Measurements from ENCODE around the gene UQCRC1.

UQCRC1 gene

DNA sequence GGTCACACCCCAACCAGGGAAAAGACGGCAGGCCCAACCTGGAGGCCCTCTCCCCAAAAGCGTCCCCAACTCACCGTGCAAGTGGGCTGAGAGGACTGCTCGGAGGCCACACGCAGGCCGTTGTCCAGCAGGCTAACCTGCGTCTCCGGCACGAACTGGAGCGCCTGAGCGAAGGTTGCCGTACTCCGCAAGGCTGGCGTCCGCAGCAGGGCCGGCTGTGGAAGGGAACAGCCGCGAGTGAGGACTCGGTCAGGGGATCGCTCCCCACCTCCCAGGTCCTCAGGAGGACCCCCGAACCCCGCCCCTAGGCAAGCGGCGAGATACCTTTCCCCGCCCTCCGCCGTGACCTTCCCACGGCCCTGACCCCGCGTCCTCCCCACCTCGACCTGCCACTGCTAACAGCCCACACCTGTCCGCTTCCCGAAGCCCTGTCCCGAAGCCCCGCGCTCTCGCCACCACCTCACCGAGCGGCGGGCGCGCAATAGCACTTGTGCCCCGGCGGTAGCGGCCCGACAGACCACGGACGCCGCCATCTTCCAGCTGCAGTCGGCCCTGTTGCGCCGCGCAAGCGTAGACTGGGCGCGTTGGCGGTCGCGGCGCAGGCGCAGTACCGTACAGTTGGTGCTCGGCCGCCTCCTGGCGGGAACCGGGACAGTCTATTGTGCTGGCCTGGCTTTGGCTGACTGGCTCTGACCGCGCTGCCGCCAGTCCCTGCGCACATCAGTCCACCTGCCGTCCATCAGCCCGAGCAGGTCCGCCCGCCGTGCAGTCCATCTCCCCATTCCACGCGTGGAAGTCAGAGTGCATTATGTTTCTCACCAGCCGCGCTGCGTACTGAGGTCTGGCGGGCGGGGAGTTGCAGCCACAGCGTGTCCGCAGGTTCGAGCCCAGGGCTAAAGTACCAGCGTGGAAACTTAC, at the start of gene UQCRC1:
TSS of gene UQCRC1 (minus strand) at position 559 of the 918 bp plus-strand sequence. CDS start at position 533, 26 bp downstream.
- in situ Hi-C loops (cut with HindIII; ENCODE audit: low sequenced_read_pairs): no loop called here
- peak; percentile 92 for DNase-seq (ENCODE audit: low read depth, low spot score)
- TF ChIP-seq, protein P1, sequence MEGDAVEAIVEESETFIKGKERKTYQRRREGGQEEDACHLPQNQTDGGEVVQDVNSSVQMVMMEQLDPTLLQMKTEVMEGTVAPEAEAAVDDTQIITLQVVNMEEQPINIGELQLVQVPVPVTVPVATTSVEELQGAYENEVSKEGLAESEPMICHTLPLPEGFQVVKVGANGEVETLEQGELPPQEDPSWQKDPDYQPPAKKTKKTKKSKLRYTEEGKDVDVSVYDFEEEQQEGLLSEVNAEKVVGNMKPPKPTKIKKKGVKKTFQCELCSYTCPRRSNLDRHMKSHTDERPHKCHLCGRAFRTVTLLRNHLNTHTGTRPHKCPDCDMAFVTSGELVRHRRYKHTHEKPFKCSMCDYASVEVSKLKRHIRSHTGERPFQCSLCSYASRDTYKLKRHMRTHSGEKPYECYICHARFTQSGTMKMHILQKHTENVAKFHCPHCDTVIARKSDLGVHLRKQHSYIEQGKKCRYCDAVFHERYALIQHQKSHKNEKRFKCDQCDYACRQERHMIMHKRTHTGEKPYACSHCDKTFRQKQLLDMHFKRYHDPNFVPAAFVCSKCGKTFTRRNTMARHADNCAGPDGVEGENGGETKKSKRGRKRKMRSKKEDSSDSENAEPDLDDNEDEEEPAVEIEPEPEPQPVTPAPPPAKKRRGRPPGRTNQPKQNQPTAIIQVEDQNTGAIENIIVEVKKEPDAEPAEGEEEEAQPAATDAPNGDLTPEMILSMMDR (IDR thresholded peaks at IDR 0.05; ENCODE audit: low read depth, low read length): peak; percentile 79
- H3K4me3 ChIP-seq (ENCODE audit: low read depth, low read length): peak within 1 kb of the TSS; percentile 96

DNA sequence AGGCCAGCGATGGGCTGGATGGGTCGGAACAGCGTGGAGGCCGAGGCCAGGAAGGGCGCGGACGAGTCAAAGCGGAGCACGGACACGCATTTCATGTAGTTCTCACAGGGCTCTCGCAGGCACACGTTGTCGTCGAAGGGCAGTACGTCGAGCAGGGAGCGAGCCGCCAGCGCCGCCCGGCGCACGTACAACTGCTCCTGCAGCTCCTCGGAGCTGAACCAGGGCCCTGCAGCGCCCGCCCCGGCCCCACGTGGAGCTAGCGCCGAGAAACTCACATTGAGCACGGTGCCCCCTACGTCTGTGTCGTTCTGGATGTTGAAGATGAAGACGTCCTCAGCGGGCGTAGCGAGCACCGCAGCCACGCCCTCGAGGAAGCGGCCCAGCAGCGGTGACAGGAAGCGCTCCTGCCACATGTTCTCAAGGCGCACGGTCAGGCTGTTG, 47.4 kb upstream of the UQCRC1 start:
- TF ChIP-seq, protein P1 (IDR thresholded peaks at IDR 0.05; ENCODE audit: low read depth, low read length): no peak
- in situ Hi-C loops (cut with HindIII; ENCODE audit: low sequenced_read_pairs): no loop called here
- H3K4me3 ChIP-seq (ENCODE audit: low read depth, low read length): no peak overlapping the region
- DNase-seq (ENCODE audit: low read depth, low spot score): no peak

DNA sequence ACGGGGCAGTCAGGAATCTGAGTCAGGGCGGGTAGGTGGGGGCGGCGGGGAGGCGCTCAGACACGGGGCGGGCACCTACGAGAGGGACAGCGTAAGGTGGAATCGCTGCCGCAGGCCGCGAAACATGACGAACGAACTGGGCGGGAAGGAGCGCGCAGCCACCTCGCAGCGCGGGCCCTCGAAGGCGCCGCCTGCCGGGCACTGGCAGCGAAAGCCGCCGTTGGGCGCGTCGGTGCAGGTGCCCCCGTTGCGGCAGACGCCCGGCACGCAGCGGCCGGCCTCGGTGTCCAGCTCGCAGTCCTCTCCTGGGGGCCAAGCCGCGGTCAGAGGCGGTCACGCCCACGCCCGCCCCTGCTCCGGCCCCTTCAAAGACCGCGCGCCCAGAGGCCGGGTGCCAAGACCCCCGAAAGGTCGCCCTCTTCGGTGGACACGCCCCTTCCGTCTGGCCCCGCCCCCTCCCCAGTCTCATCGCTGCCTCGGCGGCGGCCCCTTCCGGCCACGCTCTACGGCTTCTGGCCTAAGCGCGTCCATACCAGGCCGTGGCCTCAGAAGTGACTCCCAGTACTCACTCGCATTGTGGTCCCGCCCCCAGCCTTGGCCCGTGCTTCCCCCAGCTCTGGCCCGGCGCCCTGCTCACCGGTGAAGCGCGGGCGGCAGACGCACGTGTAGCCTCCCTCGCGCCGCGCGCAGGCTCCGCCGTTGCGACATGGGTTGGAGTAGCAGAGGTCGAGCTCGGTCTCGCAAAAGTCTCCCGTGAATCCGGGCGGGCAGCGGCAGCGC, 46.8 kb upstream of the UQCRC1 start:
- in situ Hi-C loops (cut with HindIII; ENCODE audit: low sequenced_read_pairs): no loop called here
- peak; percentile 52 for DNase-seq (ENCODE audit: low read depth, low spot score)
- H3K4me3 ChIP-seq (ENCODE audit: low read depth, low read length): peak overlapping the region; percentile 31
- TF ChIP-seq, protein P1 (IDR thresholded peaks at IDR 0.05; ENCODE audit: low read depth, low read length): peak; percentile 55

DNA sequence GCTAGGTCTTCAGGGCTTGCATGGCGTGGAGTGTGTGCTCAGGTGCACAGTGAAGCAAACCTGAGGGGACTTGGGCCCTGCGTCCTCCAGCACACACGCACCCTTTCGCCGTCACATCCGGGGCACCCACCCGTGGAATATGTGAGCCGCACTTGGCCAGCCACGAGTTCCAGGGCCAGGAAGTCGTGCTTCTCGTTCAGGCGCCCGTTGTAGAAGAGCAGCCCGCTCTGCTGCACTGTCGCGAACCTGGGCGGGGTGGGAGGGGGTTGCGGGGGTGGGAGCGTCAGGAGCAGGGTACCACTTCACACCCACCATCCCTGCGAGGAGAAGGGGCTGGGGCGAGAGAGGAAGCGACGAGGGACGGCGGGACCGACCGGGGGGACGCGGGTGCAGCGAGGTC, 46.2 kb upstream of the UQCRC1 start:
- TF ChIP-seq, protein P1 (IDR thresholded peaks at IDR 0.05; ENCODE audit: low read depth, low read length): no peak
- H3K4me3 ChIP-seq (ENCODE audit: low read depth, low read length): peak overlapping the region; percentile 31
- in situ Hi-C loops (cut with HindIII; ENCODE audit: low sequenced_read_pairs): no loop called here
- DNase-seq (ENCODE audit: low read depth, low spot score): no peak

DNA sequence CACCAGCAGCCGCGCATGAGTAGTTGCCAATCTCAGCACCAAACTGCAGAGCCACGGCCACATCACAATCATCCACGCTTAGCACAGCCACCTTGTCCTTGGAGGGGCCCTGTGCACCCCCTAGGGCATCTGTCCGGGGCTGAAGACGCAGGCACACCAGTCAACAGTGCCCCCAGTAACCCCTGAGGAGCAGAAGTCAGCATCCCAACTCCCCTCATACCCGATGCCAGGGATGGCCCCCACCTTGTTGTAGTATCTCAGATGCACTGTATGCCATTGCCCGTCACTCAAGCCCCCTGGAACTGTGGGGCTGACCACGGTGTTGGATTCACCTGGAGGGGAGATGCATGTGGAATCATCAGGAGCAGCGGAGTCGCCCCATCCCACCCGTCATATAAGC, 45.6 kb upstream of the UQCRC1 start:
- TF ChIP-seq, protein P1 (IDR thresholded peaks at IDR 0.05; ENCODE audit: low read depth, low read length): no peak
- in situ Hi-C loops (cut with HindIII; ENCODE audit: low sequenced_read_pairs): no loop called here
- no peak overlapping the region for H3K4me3 ChIP-seq (ENCODE audit: low read depth, low read length)
- no peak for DNase-seq (ENCODE audit: low read depth, low spot score)

DNA sequence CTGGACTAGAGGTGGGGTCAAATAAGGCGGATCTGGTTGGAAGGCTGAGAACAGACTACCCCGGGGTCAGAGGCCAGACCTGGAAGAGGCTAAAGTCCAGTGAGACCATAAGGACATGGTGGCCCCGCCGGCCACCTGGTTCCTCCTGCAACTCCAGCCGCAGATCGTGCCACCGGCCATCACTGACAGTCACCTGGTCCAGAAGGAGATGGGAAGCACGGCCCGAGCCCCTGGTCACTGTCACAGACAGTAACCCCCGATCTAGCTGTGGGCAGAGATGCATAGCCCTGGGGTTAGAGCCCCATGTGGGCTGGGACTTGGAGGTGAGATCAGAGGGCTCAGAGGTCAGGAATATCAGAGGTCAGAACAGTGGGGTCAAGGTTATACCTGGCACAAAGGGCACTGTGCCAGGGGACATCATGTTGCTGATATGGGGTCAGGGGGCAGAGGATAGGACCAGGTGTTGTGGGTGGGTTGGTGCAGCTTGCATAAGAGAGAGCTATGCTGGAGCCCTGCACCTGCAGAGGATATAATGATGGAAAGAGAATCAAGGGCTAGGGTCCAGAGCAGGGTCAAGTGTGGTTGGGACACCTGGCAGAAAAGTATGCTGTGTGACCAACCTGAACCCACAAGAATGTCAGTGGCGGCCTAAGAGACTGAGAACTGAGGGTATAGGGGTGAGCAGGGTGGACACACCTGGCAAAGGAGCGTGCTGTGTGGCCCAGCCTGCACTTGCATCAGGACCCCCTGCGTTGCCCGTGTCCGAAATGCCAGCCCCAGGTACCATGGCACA, 43.7 kb upstream of the UQCRC1 start:
- DNase-seq (ENCODE audit: low read depth, low spot score): no peak
- TF ChIP-seq, protein P1 (IDR thresholded peaks at IDR 0.05; ENCODE audit: low read depth, low read length): no peak
- in situ Hi-C loops (cut with HindIII; ENCODE audit: low sequenced_read_pairs): no loop called here
- H3K4me3 ChIP-seq (ENCODE audit: low read depth, low read length): no peak overlapping the region
